Gastrocnemius medialis (tissue), 4 donors: ENCODE data around the gene GPS2. TPM values are rescaled to one million over a fixed set of nuclear protein-coding genes. Genes with fewer than 3 reads are reported as not detected.

Experiments
- ATAC-seq, 2 donors: fragments of 150-250 bp; one replicate each; pipeline ENCODE4 v1.9.1; 2016
- DNase-seq, 2 donors: peaks; one replicate each; pipeline ENCODE4 v3.0.0-alpha.2; 2019
- H3K27ac ChIP-seq, 4 donors: fragments of 200-600 bp; sonication (generic); 1 replicate in 1 of 4; 2 replicates in 3 of 4; pipeline ENCODE4 v1.5.1; 2016 to 2018; ENCODE audit warnings: mild to moderate bottlenecking in 2 of 4, moderate library complexity in 1 of 4
- H3K27me3 ChIP-seq, 3 donors: fragments of 200-600 bp; sonication (generic) in 2 of 3; 1 replicate in 1 of 3; 2 replicates in 2 of 3; pipeline versions ENCODE4 v1.5.1 to v1.6.0; 2016 to 2019; ENCODE audit warnings: mild to moderate bottlenecking in 1 of 3, moderate library complexity in 1 of 3
- H3K36me3 ChIP-seq, 2 donors: fragments of 200-600 bp; sonication (generic) in 1 of 2; one replicate each; pipeline ENCODE4 v1.5.1; 2017 to 2018
- H3K4me1 ChIP-seq, 2 donors: fragments of 200-600 bp; sonication (generic) in 1 of 2; one replicate each; pipeline ENCODE4 v1.5.1; 2016 to 2017; ENCODE audit warnings: mild to moderate bottlenecking in 2 of 2
- H3K4me3 ChIP-seq, 4 donors: fragments of 200-600 bp; sonication (generic) in 3 of 4; 1 replicate in 1 of 4; 2 replicates in 3 of 4; pipeline ENCODE4 v1.5.1; 2016 to 2019; ENCODE audit warnings: mild to moderate bottlenecking in 2 of 4
- H3K9me3 ChIP-seq, 3 donors: fragments of 200-600 bp; sonication (generic) in 2 of 3; 1 replicate in 1 of 3; 2 replicates in 2 of 3; pipeline ENCODE4 v1.5.1; 2016 to 2019
- CTCF ChIP-seq, 5 experiments: fragments of 450-650 bp in 3 of 5; fragments of 200-600 bp in 2 of 5; sonication (generic) in 2 of 5; IDR thresholded peaks in 4 of 5; conservative IDR thresholded peaks in 1 of 5; 1 replicate in 4 of 5; 2 replicates in 1 of 5; pipeline ENCODE4 v1.5.1; 2016 to 2019; ENCODE audit warnings: antibody characterized with exemption in 5 of 5, mild to moderate bottlenecking in 3 of 5, moderate library complexity in 3 of 5
- POLR2A ChIP-seq, 2 donors: fragments of 450-650 bp; IDR thresholded peaks; one replicate each; pipeline ENCODE4 v1.6.1; 2017; ENCODE audit warnings: antibody characterized with exemption in 2 of 2, mild to moderate bottlenecking in 2 of 2, moderate library complexity in 2 of 2
- in situ Hi-C, 4 donors: fragments of 200-750 bp; cut with MboI; loops; one replicate each; pipeline versions ENCODE4 v1.15.0 to v1.8.0; 2017; ENCODE audit warnings: low sequenced_read_pairs in 4 of 4
- intact Hi-C: fragments of 100-400 bp; cut with DNase I; formaldehyde crosslinking; loops from one replicate; pipeline ENCODE4 v1.15.1; 2023; ENCODE audit warnings: low total_unique reads
- total RNA-seq, 4 donors: library from RNA; depleted of rRNA; stranded (reverse); fragments of >200 nt; gene quantifications; one replicate each; pipeline versions ENCODE4 v1.1.0 to v1.2.3, GENCODE V29; 2016

The GPS2 gene
- total RNA-seq, 4 donors from 2014 or later, result 135 to 240 (median 169) TPM

GRCh38 chr17:7348478-7349242 is 33.5 kb upstream of the GPS2 start:
- H3K27ac ChIP-seq, result peak overlapping the region; percentile 93 to 98 (median 96)
- in situ Hi-C loops, result loop anchor here in 1 of 4 donors (10.0 to 25.0 kb wide), 2 partner anchors 216 to 311 kb away; partner anchors contain the start of genes SENP3, SLC16A11 and SLC16A13
- no peak overlapping the region for H3K4me3 ChIP-seq

GRCh38 chr17:7347630-7348477 is 32.7 kb upstream of the GPS2 start:
- no peaks in the 10 kb centered on the region for H3K36me3 ChIP-seq
- H3K27ac ChIP-seq, result peak overlapping the region in 2 of 4 donors; percentile 57 to 96
- peaks cover 17 to 35% of the 10 kb centered on the region in 2 donors for H3K4me1 ChIP-seq
- no peaks in the 10 kb centered on the region for H3K27me3 ChIP-seq
- intact Hi-C loops (loop anchor here (10.0 kb wide), 1 partner anchor 303 kb away; the partner anchor contains the start of gene SLC16A11), in situ Hi-C loops (loop anchor here in 1 of 4 donors (10.0 to 25.0 kb wide), 2 partner anchors 217 to 311 kb away; partner anchors contain the start of genes SENP3, SLC16A11 and SLC16A13)
- ATAC-seq (no peak), DNase-seq (no peak)
- no peaks in the 10 kb centered on the region for H3K9me3 ChIP-seq
- TF ChIP-seq CTCF (IDR thresholded peaks at IDR 0.05 in 4 of 5, conservative IDR thresholded peaks at IDR 0.05 in 1 of 5), result no peak
- no peak for TF ChIP-seq POLR2A (IDR thresholded peaks at IDR 0.05)
- H3K4me3 ChIP-seq, result no peak overlapping the region

More at GRCh38 chr17:7348478-7349242, 33.5 kb upstream of the GPS2 start:
- DNase-seq, result no peak
- H3K27me3 ChIP-seq, result no peaks in the 10 kb centered on the region
- no peak for TF ChIP-seq CTCF (IDR thresholded peaks at IDR 0.05 in 4 of 5, conservative IDR thresholded peaks at IDR 0.05 in 1 of 5)
- no peak for TF ChIP-seq POLR2A (IDR thresholded peaks at IDR 0.05)
- peaks cover 22 to 40% of the 10 kb centered on the region in 2 donors for H3K4me1 ChIP-seq
- no peak for ATAC-seq
- H3K36me3 ChIP-seq, result no peaks in the 10 kb centered on the region
- H3K9me3 ChIP-seq, result no peaks in the 10 kb centered on the region
- intact Hi-C loops, result loop anchor here (10.0 kb wide), 1 partner anchor 304 kb away; the partner anchor contains the start of gene SLC16A11

- H3K9me3 ChIP-seq, result no peaks in the 10 kb centered on the region
- H3K4me3 ChIP-seq, result no peak overlapping the region
- H3K4me1 ChIP-seq, result peaks cover 13 to 30% of the 10 kb centered on the region in 2 donors
- ATAC-seq (no peak), DNase-seq (no peak)
- peak overlapping the region in 2 of 4 donors; percentile 57 to 96 for H3K27ac ChIP-seq
- in situ Hi-C loops, result loop anchor here in 1 of 4 donors (10.0 to 25.0 kb wide), 2 partner anchors 218 to 310 kb away; partner anchors contain the start of genes SENP3, SLC16A11 and SLC16A13
- peaks cover 0 to 3% (median 0%) of the 10 kb centered on the region in 3 donors for H3K27me3 ChIP-seq
- intact Hi-C loops, result loop anchor here (10.0 kb wide), 1 partner anchor 302 kb away; the partner anchor contains the start of gene SLC16A11
- H3K36me3 ChIP-seq, result no peaks in the 10 kb centered on the region
- TF ChIP-seq POLR2A (IDR thresholded peaks at IDR 0.05), result no peak
- TF ChIP-seq CTCF (IDR thresholded peaks at IDR 0.05 in 4 of 5, conservative IDR thresholded peaks at IDR 0.05 in 1 of 5), result no peak
Measured at GRCh38 chr17:7346761-7347614, 31.8 kb upstream of the GPS2 start.

- no peaks in the 10 kb centered on the region for H3K36me3 ChIP-seq
- peaks cover 5 to 6% of the 10 kb centered on the region in 2 donors for H3K4me1 ChIP-seq
- intact Hi-C loops, result loop anchor here (10.0 kb wide), 1 partner anchor 298 kb away; the partner anchor contains the start of gene SLC16A11
- no peak overlapping the region for H3K4me3 ChIP-seq
- H3K9me3 ChIP-seq, result no peaks in the 10 kb centered on the region
- no peak overlapping the region for H3K27ac ChIP-seq
- in situ Hi-C loops, result loop anchor here in 1 of 4 donors (10.0 to 25.0 kb wide), 2 partner anchors 222 to 306 kb away; partner anchors contain the start of genes SENP3, SLC16A11 and SLC16A13
- H3K27me3 ChIP-seq, result peaks cover 10 to 22% (median 12%) of the 10 kb centered on the region in 3 donors
- DNase-seq (no peak), ATAC-seq (no peak)
- TF ChIP-seq CTCF (IDR thresholded peaks at IDR 0.05 in 4 of 5, conservative IDR thresholded peaks at IDR 0.05 in 1 of 5), result no peak
- TF ChIP-seq POLR2A (IDR thresholded peaks at IDR 0.05), result no peak
Measured at GRCh38 chr17:7343250-7343649, 28.1 kb upstream of the GPS2 start.
